Activated T-helper 9 cell treated with anti-CD3 and anti-CD28 coated beads, Interleukin-2, amount 50 U/mL, for 16 hours (primary cell): ENCODE measurements around the gene ZHX3.
"Not testable (repeated sequence)": the region's sequence is repeated elsewhere in the genome, so short reads cannot be mapped to it uniquely, and the experiment has no call there.

Experiments used
- DNase-seq: peaks from one replicate; pipeline ENCODE4 v3.0.0-alpha.2; 2020; ENCODE audit warnings: low read depth

Gene ZHX3

DNA sequence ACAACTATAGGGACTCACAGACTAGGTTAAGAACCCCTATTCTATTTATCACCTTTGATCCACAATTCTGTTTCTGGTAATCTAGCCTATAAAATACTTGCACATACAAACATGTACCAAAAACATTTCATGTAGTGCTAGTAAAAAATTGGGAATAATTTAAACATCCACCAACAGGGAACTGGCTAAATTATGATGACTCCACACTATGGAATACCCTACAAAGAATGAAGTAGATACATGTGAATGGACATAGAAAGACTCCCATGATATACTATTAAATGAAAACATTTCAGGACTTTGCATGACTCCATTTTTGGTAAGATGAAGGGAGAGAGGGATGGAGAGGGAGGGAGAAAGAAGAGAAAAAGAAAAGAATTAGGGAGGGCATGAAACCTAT lies 58.2 kb downstream of the ZHX3 start:
- no peak for DNase-seq

DNA sequence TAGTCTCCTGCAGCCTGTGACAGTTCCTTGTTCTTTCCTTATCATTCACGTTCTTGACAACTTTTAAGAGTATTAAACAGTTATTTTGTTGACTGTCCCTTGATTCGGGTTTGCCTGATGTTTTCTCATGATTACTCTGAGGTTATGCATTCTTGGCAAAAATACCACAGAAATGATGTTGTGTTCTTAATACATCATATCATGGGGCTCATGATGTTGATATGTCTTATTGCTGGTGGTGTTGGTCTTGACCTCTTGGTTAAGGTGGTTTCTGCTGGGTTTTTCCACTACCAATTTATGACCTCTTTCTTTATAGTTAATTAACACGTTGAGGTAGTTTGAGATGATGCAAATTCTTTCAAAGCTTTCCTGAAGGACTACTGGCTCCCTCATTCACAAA lies 59.1 kb downstream of the ZHX3 start:
- DNase-seq = no peak

DNA sequence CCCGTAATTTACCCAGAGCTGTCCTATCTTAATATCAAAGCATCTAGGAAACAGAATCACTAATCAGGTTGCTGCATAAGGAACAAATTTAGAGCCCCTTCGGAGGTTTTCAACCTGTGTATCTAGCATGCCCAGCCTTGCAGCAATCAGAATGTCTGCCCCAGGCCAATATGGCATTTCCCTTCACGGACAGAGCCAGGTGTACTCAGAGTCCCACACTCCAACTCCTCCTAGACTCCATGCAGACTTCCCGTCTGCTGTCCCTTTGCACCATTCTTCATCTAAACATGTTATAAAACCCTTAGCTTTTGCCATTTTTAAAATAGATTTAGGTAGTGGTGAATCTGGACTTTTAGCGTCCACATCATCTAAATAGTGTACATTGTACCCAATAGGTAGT lies 61.0 kb downstream of the ZHX3 start:
- no peak for DNase-seq

DNA sequence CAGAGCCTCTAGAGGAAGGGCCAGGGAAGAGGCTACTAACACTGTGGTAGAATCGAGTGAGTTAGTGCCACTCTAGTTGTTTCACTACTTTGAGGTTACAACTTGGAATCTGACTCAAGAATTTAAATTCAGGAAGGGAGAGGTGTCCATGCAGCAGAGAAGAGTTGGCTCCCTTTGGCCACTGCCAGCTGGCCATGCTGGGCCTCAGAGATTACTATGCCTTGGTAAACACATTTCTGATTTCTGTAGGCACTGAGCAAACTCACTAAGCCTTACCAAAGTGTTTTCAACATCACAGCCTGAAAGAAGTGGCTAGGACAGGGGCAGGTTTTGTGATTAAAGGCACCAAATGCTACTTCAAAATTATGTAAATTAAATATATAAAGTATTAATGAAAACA lies 61.9 kb downstream of the ZHX3 start:
- no peak for DNase-seq

DNA sequence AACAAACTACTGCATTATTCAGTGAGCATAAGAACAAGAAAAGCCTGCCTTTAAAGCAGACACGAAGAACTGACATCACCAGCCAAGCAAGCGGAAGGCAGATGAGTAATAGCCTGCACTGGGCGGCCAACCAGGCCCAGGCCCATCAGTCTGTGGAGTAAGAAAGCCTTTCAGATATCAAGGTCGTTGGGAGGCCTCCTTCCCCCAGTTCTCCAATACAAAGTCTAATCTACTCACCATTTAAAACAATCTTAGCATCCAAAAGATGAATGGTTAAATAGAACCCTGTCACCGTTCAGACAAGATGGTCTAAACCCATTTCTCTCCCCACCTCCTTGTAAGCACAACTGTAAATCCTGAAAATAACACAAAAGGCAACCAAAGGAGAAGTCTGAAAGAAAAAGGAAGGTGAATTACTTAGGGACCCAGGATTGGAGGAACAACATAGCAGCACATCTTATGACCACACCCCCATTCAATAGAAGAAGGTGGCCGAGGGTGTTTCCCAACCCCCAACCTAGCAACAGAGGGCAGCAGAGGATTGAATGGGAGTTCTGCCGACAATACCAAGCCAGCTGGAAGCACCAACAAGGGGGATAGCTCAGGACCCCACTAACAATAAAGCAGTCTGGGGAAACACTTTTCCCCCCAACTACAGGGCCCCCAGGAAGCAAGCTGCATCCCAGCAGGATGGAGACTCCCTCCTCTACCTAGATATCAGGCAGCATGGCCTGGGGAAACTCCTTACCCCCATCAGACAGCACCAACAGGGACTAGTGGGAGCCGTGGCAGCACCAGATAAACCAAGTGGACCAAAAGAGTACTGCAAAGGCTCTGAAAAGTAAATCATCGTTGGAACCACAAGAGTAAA lies 67.9 kb downstream of the ZHX3 start:
- no peak for DNase-seq

DNA sequence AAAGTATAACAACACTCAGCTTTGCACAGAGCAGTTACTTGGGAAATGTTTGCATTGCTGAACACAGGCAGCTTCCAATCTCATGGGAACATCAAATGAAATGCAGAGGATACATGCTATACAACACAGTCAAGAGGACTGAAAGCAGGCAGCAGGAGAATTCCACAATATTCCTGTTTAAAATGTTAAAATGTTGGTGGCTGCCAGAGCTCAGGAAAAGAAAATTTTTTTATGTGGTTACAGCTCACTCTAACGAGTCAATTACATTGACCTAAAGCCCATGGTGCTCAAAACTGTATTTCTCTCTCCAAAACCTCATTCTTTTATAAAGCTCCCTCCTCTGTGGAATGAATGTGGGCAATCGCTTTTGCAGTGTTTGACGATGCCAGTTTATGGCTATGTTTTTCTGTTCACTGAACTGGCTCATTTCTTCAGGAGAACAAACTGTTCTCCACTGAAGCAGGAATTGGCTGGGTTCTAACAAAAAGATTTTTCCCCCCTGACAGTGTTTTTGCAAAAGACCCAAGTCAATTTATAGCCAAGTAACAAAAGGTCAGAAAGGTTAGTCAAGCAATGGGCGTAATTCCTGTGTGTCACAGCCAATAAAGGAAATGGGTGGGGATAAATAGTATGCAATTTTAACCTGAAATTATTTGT lies 69.0 kb downstream of the ZHX3 start:
- DNase-seq = no peak

DNA sequence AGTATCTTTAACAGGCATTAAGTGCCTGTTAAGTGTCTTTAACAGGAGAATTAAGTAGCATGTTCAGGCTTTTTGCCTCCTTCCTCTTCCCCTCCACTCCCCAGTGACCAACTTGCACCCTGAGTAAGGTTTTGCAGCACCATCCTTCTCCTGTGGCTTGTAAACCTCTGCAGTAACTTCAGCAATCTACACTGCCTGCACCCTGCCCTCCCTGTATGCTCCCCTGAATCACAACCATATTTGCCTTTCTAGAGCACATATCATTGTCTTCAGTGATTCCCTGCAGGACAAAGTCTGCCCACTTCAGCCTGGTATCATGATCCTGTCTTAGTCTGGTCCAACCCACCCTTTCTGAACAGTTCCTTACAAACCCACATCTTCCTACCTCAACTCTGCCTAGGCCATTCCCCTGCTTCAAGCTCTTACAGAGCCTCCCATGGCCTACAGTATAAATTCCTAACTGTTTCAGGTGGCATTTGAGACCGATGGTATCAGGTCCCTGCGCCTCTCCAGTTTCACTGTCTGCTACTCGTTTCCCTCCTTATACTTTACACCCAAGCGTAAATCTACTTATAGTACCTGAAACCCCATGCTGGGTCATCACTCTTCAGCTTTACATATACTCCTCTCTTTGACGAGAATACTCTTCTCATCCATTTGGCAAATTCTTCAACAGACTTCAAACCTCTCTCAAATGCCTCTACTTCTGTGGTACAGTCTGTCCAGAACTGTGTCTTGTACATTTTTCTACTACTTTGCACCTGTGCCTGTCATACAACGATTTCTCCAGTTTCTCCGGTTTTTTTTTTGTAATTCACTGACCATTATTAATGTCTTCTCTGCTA lies 69.8 kb downstream of the ZHX3 start:
- no peak for DNase-seq

DNA sequence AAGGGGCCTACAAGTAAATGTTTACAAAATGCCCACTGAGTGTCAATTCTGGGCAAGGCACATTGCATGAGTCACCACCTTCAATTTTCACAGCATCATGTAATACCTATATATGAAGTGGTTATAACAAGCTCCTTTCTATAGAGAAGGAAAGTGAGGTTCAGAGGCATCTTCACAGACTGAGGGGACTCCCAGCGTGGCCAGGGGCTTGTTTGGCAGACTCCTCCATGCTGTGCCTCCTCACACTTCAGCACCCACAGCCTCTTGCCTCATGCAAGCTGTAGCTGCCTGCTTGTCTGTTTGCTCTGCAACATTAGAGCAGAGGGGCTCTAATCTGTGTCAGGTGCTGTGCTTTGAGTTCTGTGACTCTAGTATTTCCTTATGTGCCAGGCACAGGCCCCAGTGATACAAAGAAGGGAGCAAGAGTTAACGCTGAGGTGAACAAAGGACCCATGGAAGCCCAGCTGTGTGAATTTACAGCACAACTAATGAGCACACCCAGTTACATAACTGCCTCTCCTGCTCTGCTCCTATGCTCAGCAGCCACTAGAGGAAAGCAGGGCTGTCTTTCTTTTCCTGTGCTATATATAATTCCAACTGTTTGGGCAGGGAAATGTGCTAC lies 72.3 kb downstream of the ZHX3 start:
- DNase-seq = no peak

DNA sequence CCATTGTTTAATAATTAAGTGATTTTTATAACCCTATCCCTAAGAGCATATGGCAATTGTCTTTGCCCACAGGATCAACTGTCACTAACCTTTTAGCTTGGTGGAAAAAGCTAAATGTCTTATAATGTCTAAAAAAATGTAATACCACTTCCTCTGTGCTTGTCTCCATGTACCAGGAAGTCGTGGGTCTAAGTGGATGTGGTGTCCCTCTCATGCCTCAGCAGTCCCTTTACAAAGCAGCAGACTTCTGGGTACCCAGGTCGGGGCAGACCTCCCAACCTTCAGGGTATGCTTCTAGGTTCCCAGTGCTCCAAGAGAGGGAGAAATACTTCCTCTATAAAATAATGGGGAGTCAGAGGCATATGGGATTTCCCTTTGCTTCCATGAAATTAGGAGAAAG lies 74.7 kb downstream of the ZHX3 start:
- no peak for DNase-seq

DNA sequence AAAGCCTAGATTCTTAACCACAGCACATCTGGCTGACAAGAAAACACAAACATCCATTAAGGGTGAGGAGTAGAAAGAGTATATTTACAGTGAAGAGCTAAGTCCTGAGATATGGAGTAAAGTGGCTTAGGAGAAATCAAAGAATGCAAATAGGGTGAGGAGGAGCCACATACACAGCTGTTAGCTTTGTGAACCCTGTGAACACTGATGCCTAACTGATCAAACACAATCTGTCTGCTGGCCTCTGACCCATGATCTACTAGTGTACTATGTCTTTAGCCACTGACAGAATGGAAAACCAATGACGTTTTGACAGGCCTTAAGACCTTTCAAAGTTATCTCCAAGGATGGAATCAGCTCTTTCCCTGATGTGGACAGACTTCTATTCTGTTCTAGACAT lies 75.2 kb downstream of the ZHX3 start:
- no peak for DNase-seq

DNA sequence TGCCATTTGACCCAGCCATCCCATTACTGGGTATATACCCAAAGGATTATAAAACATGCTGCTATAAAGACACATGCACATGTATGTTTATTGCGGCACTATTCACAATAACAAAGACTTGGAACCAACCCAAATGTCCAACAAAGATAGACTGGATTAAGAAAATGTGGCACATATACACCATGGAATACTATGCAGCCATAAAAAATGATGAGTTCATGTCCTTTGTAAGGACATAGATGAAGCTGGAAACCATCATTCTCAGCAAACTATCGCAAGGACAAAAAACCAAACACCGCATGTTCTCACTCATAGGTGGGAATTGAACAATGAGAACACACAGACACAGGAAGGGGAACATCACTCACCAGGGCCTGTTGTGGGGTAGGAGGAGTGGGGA lies 80.3 kb downstream of the ZHX3 start:
- not testable (repeated sequence) for DNase-seq

DNA sequence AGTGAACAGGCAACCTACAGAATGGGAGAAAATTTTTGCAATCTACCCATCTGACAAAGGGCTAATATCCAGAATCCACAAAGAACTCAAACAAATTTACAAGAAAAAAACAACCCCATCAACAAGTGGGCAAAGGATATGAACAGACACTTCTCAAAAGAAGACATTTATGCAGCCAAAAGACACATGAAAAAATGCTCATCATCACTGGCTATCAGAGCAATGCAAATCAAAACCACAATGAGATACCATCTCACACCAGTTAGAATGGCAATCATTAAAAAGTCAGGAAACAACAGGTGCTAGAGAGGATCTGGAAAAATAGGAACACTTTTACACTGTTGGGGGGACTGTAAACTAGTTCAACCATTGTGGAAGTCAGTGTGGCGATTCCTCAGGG lies 80.7 kb downstream of the ZHX3 start:
- not testable (repeated sequence) for DNase-seq

DNA sequence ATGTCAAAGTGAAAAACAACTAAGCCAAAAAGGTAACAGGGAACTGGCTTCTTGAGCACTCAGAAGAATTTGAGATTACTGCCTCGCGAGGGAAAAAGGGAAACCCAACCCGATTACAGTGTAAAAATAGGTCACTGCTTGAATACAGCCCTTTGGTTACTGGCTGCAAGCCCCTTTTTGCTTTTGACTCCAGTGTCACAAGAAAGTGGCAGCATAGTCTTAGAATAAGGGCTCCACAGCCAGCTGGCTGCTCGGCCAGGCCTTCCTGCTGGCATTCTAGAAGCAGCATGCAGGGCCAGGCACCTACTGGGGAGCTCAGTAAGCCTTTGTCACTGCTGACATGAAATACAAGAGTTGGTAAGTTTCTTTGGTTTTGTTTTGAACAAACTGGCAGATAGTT lies 83.0 kb downstream of the ZHX3 start:
- DNase-seq = no peak

DNA sequence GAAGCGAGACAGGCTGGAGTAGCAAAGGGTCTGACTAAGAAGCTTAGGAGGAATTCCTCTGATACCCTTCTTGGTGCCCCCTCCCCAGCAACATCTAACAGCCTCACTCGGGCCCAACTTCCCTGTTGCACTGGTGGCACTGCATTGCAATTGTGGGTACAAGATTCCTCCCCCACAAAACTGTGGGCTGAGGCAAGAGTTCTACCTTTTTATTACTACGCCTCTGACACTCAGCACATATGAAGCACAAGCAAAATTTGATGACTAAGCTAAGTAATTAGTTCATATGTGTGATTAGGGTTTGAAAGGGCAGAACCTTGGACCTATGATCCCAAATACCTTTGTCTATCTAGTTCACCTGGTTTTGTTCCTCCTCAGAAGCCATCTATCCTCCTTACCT lies 83.5 kb downstream of the ZHX3 start:
- DNase-seq = no peak

DNA sequence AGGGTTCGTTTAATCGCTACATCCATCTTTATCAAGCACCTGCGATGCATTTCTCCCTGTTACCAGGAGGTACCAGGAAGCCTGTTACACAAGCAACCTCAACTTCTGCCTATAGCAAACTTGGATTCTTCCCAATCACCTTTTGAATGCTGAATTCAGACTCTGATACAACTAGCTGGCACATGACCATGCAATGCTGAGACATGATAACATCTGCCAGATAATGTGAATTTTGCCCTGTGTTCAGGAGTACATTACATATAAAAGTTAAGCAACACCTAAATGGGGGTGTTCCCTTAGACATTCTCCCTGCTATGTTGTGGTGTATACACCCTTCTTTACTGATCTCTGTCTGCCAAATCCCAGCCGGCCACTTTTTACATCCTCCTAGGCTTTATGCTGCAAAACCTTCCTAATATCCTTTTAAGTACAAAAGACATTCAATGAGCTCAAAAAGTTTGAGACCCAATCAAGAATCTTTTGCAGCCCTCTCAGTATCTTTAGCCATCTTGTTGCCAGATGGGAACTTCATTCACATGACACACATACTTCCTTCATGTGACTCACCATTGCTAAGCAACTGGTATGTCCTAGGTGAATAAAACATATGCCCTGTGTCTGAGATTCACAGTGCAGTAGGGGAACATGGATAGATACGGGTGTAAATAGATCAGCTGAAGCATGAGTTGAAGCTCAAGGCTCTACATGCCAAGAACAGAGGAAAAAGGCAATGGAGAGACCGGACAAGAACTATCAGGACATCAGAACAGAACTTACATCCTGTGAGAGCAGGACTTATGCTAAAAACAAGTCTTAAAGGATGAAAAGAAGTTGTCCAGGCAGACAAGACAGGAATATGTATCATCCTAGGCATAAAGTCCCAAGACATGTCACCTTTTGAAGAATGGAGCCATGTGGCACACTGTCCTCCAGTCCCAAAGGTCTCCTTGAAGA lies 84.3 kb downstream of the ZHX3 start:
- DNase-seq = no peak

DNA sequence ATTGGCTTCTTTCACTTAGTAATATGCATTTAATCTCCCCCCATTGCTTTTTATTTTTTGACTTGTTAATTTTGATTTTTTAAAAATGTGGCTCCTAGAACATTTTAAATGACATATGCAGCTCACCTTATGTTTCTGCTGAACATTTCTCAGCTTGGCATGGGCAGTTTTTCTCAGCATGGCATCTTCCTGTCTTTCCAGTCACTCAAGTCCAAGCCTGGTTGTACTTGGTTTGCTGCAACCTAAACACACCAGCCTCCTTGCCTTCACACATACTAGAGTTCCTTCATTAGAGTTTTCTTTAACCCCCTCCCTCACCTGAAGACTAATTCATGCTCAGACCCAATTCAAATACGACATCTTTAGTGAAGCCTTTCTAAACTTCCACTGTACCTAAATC lies 86.4 kb downstream of the ZHX3 start:
- DNase-seq = no peak

DNA sequence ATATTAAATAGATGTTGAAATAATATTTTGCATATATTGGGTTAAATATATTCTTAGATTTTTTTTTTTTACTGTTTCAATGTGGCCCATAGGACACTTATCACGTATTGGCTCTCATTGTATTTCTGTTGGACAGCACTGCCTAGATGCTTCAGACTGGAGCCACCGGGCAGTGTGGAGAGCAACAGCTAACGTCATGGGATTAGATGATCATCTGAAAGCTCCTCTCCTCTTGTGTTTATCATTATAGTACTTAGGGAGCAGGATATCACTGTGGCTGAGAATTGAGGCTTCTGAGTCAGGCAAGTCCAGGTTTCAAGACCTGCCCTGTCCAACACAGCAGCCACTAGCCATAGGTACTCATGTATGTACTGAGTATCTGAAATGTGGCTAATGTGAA lies 87.4 kb downstream of the ZHX3 start:
- DNase-seq = no peak

DNA sequence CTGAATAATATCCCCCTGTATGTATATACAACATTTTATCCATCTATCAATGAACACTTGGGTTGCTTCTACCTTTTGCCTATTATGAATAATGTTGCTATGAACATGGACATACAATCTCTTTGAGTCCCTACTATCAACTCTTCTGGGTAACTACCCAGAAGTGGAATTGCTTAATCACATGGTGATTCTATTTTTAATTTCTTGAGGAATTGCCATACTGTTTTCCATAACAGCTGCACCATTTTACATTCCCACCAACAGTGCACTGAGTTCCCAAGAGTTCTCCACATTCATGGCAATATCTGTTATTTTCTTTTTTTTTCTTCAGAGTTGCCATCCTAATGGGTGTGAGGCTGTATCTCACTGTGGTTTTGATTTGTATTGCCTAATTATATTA lies 88.3 kb downstream of the ZHX3 start:
- DNase-seq = no peak

DNA sequence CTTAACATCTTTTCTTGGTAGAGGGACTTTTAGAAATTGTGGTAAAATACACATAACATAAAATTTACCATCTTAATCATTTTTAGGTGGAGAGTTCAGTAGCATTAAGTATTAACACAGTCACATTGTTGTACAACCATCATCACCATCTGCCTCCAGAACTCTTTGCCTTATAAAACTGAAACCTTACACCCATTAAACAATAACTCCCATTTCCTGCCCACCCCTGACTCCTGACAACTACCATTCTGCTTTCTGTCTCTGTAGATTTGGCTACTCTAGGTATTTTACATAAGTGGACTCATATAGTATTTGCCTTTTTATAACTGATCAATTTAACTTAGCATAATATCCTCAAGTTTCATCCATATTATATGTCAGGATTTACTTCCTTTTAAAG lies 88.7 kb downstream of the ZHX3 start:
- DNase-seq = no peak

DNA sequence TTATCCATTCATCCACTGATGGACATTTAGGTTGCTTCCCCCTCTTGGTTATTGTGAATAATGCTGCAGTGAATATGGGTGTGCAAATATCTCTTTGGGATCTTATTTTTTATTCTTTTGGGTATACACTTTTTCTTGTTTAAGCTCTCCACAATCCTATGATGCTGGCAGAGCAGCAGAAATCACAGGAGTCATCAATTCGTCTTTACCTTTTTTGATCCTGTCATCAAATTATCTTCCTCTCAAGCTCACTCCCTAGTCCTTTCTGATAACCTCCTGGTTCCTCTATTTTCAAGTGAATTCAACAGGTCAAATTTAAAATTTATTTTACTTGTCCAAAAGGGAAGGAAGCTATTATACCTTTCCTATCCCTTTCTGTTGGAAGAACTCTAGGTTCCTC lies 91.1 kb downstream of the ZHX3 start:
- DNase-seq = no peak

DNA sequence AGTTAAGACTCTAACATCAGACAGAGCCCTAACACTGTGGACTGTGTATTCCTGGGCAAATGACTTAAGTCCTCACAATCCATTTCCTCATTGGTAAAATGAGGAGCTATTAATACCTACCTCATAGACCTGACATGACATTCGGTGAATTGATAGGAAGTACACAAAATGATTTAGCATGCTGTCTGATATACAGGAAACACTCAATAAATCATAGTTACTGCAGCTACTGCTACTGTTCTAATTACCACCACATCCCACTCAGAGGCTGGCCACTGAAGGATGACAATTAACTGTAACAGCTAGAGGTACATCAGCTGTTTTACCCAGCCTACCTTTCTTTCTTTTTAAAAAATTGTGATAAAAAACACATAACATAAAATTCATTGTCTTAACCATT lies 92.4 kb downstream of the ZHX3 start:
- no peak for DNase-seq
